Measurements from ENCODE around the gene DCP1A. TPM values are rescaled to one million over a fixed set of nuclear protein-coding genes. Genes with fewer than 3 reads are reported as not detected.

DCP1A gene
- total RNA-seq, 1 experiment from 2014 or later: 12.7 TPM

GRCh38 chr3:53346922-53347260, 452 bp downstream of the DCP1A start:
- POLR2A ChIA-PET (ENCODE audit: unreplicated experiment): interaction anchor here (0.6 kb wide), 1 partner anchor 60 kb away, joined by 3 read pairs; no protein-coding TSS in a partner anchor
- TSS peak; percentile 53 for BruUV-seq (replicated peaks)
- CTCF ChIA-PET: no interaction called here

GRCh38 chr3:53346514-53346913, 829 bp downstream of the DCP1A start:
- peaks cover 19% of the 10 kb centered on the region for H3K4me1 ChIP-seq (ENCODE audit: insufficient read depth, low read length)
- H3K4me3 ChIP-seq (ENCODE audit: low read length): peak overlapping the region; percentile 75
- no peak overlapping the region for H3K27ac ChIP-seq (ENCODE audit: low read length)
- TF ChIP-seq EZH2phosphoT487 (IDR thresholded peaks at IDR 0.05; ENCODE audit: borderline replicate concordance, low read length) (no peak), CTCF (conservative IDR thresholded peaks at IDR 0.05; ENCODE audit: low read depth, low read length) (no peak), EZH2 (IDR thresholded peaks at IDR 0.05; ENCODE audit: low read length, unreplicated experiment) (no peak)
- CTCF ChIA-PET: no interaction called here
- H3K4me2 ChIP-seq (ENCODE audit: low read length): peak overlapping the region; percentile 94
- peaks cover 46% of the 10 kb centered on the region for H3K79me2 ChIP-seq (ENCODE audit: low read length)
- BruUV-seq (replicated peaks): no TSS peak
- no peaks in the 10 kb centered on the region for H3F3A ChIP-seq (ENCODE audit: low read length, unreplicated experiment)
- no peaks in the 10 kb centered on the region for H3K9me2 ChIP-seq (replicated peaks; ENCODE audit: low read length)
- H3K9me3 ChIP-seq (ENCODE audit: low read length): no peaks in the 10 kb centered on the region
- intact Hi-C loops (cut with micrococcal nuclease): loop anchor here (5.0 kb wide), 2 partner anchors 89 to 546 kb away; partner anchors contain the start of genes SELENOK and TKT
- peaks cover 17% of the 10 kb centered on the region; the same call in 1 of the 2 replicates for H4K20me1 ChIP-seq (ENCODE audit: low read length)
- peaks cover 13% of the 10 kb centered on the region; the same call in 1 of the 2 replicates for H3K36me3 ChIP-seq (ENCODE audit: low read depth, low read length)
- peak overlapping the region; percentile 96 for H3K9ac ChIP-seq (ENCODE audit: low read length)
- no peaks in the 10 kb centered on the region for H3K27me3 ChIP-seq (ENCODE audit: low read length)
- POLR2A ChIA-PET (ENCODE audit: unreplicated experiment): no interaction called here
- no peak for ATAC-seq
- DNase-seq: no peak
- 0 out of 2 replicates have a peak overlapping the region, but pooled peaks have one; percentile 99 for H2AFZ ChIP-seq (ENCODE audit: low read length)

More at GRCh38 chr3:53346922-53347260, 452 bp downstream of the DCP1A start:
- ATAC-seq: peak; percentile 16
- H3K9me3 ChIP-seq (ENCODE audit: low read length): no peaks in the 10 kb centered on the region
- peaks cover 17% of the 10 kb centered on the region; the same call in 1 of the 2 replicates for H4K20me1 ChIP-seq (ENCODE audit: low read length)
- no peak for DNase-seq
- peak overlapping the region; percentile 99 for H2AFZ ChIP-seq (ENCODE audit: low read length)
- H3K4me1 ChIP-seq (ENCODE audit: insufficient read depth, low read length): peaks cover 19% of the 10 kb centered on the region
- H3K4me3 ChIP-seq (ENCODE audit: low read length): peak overlapping the region; percentile 75
- H3K9me2 ChIP-seq (replicated peaks; ENCODE audit: low read length): no peaks in the 10 kb centered on the region
- no peak for TF ChIP-seq CTCF (conservative IDR thresholded peaks at IDR 0.05; ENCODE audit: low read depth, low read length)
- no peak for TF ChIP-seq EZH2phosphoT487 (IDR thresholded peaks at IDR 0.05; ENCODE audit: borderline replicate concordance, low read length)
- TF ChIP-seq EZH2 (IDR thresholded peaks at IDR 0.05; ENCODE audit: low read length, unreplicated experiment): no peak
- peaks cover 11% of the 10 kb centered on the region; the same call in 1 of the 2 replicates for H3K36me3 ChIP-seq (ENCODE audit: low read depth, low read length)
- H3F3A ChIP-seq (ENCODE audit: low read length, unreplicated experiment): no peaks in the 10 kb centered on the region
- H3K27me3 ChIP-seq (ENCODE audit: low read length): no peaks in the 10 kb centered on the region
- H3K27ac ChIP-seq (ENCODE audit: low read length): peak overlapping the region; percentile 33; the same call in 1 of the 2 replicates
- H3K4me2 ChIP-seq (ENCODE audit: low read length): peak overlapping the region; percentile 94
- intact Hi-C loops (cut with micrococcal nuclease): loop anchor here (1.0 to 5.0 kb wide), 3 partner anchors 90 to 545 kb away; partner anchors contain the start of genes SELENOK and TKT
- H3K79me2 ChIP-seq (ENCODE audit: low read length): peaks cover 46% of the 10 kb centered on the region
- peak overlapping the region; percentile 96 for H3K9ac ChIP-seq (ENCODE audit: low read length)

GRCh38 chr3:53342353-53342752, 5.0 kb downstream of the DCP1A start:
- Histone ChIP-seq H3K4me1 (ENCODE audit: insufficient read depth, low read length) (peaks cover 16% of the 10 kb centered on the region), H3K9me3 (ENCODE audit: low read length) (no peaks in the 10 kb centered on the region), H3K79me2 (ENCODE audit: low read length) (peaks cover 58% of the 10 kb centered on the region), H3F3A (ENCODE audit: low read length, unreplicated experiment) (no peaks in the 10 kb centered on the region), H3K36me3 (ENCODE audit: low read depth, low read length) (peaks cover 38% of the 10 kb centered on the region), H3K27ac (ENCODE audit: low read length) (no peak overlapping the region), H3K9ac (ENCODE audit: low read length) (no peak overlapping the region), H4K20me1 (ENCODE audit: low read length) (peaks cover 17% of the 10 kb centered on the region; the same call in 1 of the 2 replicates), H3K27me3 (ENCODE audit: low read length) (no peaks in the 10 kb centered on the region), H2AFZ (ENCODE audit: low read length) (no peak overlapping the region), H3K4me2 (ENCODE audit: low read length) (no peak overlapping the region), H3K4me3 (ENCODE audit: low read length) (no peak overlapping the region), H3K9me2 (replicated peaks; ENCODE audit: low read length) (no peaks in the 10 kb centered on the region)
- CTCF ChIA-PET: no interaction called here
- POLR2A ChIA-PET (ENCODE audit: unreplicated experiment): no interaction called here
- ATAC-seq: peak; percentile 29
- TF ChIP-seq EZH2phosphoT487 (IDR thresholded peaks at IDR 0.05; ENCODE audit: borderline replicate concordance, low read length) (no peak), EZH2 (IDR thresholded peaks at IDR 0.05; ENCODE audit: low read length, unreplicated experiment) (no peak), CTCF (conservative IDR thresholded peaks at IDR 0.05; ENCODE audit: low read depth, low read length) (no peak)
- DNase-seq: no peak
- BruUV-seq (replicated peaks): no TSS peak
- intact Hi-C loops (cut with micrococcal nuclease): no loop called here

Measured in PC-3 (cell line).